Stimulated activated naive CD8-positive, alpha-beta T cell treated with anti-CD3 and anti-CD28 coated beads, Interleukin-15, Interleukin-2, amounts not matched to agents 100 ng/mL and 50 ng/mL, for 24 hours (primary cell): Measurements from ENCODE around the gene RUVBL2.
"Not testable (repeated sequence)": the region's sequence is repeated elsewhere in the genome, so short reads cannot be mapped to it uniquely, and the experiment has no call there.

Experiments
- H3K27ac Mint-ChIP-seq: one replicate; pipeline ENCODE4 v1.8.0; 2021; ENCODE audit warnings: mild to moderate bottlenecking, mixed read lengths
- H3K27me3 Mint-ChIP-seq: one replicate; pipeline ENCODE4 v1.8.0; 2021; ENCODE audit warnings: mixed read lengths
- H3K36me3 Mint-ChIP-seq: one replicate; pipeline ENCODE4 v1.8.0; 2021; ENCODE audit warnings: low read depth, mixed read lengths
- H3K4me1 Mint-ChIP-seq: one replicate; pipeline ENCODE4 v1.8.0; 2021; ENCODE audit warnings: low read depth, mixed read lengths
- H3K4me3 Mint-ChIP-seq: one replicate; pipeline ENCODE4 v1.8.0; 2021; ENCODE audit warnings: mild to moderate bottlenecking, mixed read lengths
- H3K9me3 Mint-ChIP-seq: one replicate; pipeline ENCODE4 v1.8.0; 2021; ENCODE audit warnings: mixed read lengths

The RUVBL2 gene

DNA sequence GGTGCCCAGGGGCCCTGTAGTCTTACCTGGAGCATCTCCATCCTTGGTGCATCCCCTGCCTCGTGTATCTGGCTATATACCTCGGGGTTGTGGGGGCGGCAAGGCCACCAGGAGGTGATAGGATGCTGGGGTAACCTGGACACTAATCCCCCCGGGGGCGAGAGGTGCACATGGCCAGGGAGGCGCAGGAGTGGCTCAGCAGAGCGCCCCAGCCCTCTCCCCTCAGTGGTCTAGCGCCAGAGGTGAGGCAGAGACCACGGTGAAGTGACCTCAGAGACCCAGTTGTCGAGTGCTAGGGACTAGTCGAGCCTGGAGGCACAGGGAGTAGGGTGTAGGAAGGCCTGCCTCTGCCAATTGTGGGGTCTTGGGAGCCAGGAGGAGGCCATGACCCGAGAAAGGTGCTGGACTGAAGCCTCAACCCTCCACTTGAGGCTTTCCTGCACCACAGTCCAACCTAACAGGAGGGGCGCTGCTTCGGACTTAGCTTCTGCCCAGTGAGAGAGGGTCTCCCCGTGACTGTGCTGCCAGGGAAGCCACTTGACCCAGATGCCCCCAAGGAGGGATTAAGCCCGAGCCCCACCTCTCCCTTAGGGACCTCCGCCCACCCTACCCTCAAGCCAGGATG is 23.5 kb downstream of the RUVBL2 start, which contains the start of gene LHB:
Gene LHB, minus strand, starts transcription at position 51 of the 625 bp plus-strand sequence. Its CDS starts 10 bp downstream, at position 41.
- Mint-ChIP-seq H3K27me3 (peaks cover 13% of the 10 kb centered on the region), H3K4me1 (peaks cover 43% of the 10 kb centered on the region), H3K27ac (no peak within 1 kb of the TSS), H3K4me3 (no peak within 1 kb of the TSS), H3K9me3 (no peaks in the 10 kb centered on the region), H3K36me3 (peaks cover 15% of the 10 kb centered on the region)

DNA sequence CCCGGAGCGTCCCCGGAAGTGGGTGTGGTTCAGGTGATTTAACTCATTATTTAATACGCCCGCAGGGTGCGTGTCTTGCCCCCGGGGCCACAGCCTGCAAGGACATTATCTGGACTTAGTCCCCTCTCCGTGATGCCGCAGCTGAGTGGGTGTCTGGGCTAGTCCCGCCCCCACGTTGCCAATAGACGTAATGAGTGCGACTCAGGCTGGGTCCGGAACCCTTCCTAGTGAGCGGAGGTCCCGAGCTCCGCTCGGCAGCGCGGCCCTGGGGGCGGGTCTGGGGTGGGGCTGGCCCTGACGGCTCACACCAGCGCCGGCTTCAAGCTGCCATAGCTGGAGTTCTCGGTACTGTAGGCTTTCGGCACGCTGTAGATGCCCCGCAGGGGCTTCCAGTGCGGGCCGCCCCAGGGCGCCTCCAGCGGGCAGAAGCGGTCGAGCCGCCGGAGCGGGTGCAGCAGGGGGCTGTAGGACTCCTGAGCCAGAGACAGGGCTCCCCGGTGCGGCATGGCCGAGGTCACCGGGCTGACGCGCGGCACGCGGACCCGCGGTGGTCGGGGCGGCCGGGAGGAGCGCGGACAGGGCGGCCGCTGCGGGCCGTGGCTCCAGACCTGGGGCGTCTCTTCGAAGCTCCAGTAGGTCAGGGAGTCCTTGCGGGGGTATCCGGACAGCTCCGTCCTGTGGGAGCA is 24.1 kb downstream of the RUVBL2 start:
- peaks cover 47% of the 10 kb centered on the region for H3K4me1 Mint-ChIP-seq
- H3K4me3 Mint-ChIP-seq, result peak overlapping the region; percentile 66
- H3K36me3 Mint-ChIP-seq, result peaks cover 10% of the 10 kb centered on the region
- H3K9me3 Mint-ChIP-seq, result no peaks in the 10 kb centered on the region
- H3K27me3 Mint-ChIP-seq, result peaks cover 13% of the 10 kb centered on the region
- no peak overlapping the region for H3K27ac Mint-ChIP-seq

DNA sequence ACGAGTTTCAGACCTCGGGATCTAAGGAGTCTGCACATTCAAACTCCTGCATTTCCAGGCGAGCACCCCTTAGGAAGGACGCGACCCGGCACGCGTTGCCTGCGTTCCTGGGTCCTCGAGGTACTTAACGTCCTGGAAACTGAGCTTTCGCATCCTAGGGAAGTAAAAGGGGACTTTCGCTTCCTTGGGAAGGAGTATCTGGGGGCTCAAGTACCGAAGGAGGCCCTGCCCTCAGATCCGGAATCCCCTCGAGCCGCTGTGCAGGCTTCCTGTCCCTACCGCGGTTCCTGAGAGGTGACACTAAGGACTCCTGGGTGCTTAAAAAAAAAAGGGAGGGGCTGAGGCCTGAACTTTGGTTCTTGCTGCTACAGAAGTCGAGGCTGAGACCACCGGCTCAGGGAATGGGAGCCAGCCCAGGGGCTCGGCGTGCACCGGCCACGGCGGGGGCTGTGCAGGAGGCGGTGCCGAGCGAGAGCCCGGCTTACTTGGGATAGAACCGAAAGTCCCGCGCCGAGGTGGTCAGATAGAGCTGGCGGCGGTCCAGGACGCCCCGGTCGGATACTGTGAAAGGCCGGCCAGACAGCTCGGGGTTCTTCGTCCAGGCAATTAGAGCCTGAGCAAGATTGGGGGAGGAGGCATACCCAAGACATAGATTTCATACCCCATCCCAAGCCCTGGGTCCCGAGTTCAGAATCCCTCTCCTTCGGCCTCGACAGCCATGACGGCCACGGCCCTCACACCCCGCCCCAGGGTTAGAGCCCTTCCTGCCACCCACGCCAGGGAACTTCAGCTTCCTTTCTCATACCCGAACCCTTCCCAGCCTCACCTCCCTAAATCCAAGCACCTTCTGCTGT is 24.9 kb downstream of the RUVBL2 start:
- H3K27me3 Mint-ChIP-seq, result peaks cover 13% of the 10 kb centered on the region
- peaks cover 47% of the 10 kb centered on the region for H3K4me1 Mint-ChIP-seq
- H3K9me3 Mint-ChIP-seq, H3K36me3 Mint-ChIP-seq, H3K27ac Mint-ChIP-seq: not testable (repeated sequence)
- H3K4me3 Mint-ChIP-seq, result peak overlapping the region; percentile 66

DNA sequence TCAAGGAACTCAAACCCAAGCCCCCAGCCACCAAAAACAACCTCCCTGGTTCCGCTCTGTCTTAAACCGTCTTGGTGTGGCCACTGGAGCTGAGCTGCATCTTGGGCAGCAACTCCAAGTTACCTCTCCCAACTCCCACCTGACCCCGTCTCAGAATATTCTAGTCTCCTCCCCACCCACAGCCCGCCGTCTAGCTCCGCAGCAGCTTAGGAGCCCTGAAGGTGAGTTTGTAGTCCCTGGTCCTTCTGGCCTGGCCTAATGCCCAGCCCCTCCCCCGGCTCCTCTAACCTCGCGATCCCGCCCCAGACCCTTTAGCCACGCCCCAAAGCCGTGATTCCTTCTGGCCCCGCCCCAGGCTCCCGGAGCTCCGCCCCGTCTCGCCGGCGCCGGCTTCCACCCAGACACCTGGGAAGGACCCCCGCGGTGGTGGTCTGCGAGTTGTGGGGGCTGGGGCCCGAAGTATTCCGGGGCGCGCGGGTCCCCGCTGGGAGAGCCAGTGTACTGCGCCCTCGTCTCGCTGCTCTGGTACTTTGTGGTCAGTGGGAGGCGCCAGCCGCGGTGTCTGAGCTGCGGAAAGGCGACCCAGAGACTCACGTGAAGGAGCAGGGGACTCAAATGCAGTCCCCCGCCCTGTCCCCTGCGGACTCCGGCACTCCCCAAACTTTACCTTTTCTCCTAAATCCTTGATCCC is 25.7 kb downstream of the RUVBL2 start:
- no peaks in the 10 kb centered on the region for H3K9me3 Mint-ChIP-seq
- H3K27ac Mint-ChIP-seq, result peak overlapping the region; percentile 66
- peak overlapping the region; percentile 66 for H3K4me3 Mint-ChIP-seq
- peaks cover 13% of the 10 kb centered on the region for H3K27me3 Mint-ChIP-seq
- H3K4me1 Mint-ChIP-seq, result peaks cover 47% of the 10 kb centered on the region
- H3K36me3 Mint-ChIP-seq, result no peaks in the 10 kb centered on the region

DNA sequence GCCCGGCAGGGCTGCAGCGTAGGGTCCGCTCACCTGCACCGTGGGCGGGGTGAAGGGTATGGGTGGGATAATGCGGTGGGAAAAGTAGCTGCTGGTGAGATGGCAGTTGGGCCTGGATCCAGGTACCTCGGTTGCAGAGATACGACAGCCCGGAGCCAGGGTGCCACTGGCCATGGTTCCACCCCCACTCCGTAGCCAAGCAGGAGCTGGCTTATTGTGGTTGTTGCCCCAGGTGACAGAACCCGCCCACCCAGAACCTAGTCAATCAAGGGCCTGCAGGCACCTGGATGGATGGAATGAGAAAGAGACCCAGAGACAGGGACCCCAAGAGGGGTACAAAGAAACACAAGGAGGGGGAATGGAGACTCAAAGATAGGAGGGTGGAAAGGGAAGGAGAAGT is 26.7 kb downstream of the RUVBL2 start:
- Mint-ChIP-seq H3K4me3 (no peak overlapping the region), H3K9me3 (no peaks in the 10 kb centered on the region), H3K27ac (no peak overlapping the region), H3K4me1 (peaks cover 47% of the 10 kb centered on the region), H3K27me3 (peaks cover 13% of the 10 kb centered on the region), H3K36me3 (no peaks in the 10 kb centered on the region)

DNA sequence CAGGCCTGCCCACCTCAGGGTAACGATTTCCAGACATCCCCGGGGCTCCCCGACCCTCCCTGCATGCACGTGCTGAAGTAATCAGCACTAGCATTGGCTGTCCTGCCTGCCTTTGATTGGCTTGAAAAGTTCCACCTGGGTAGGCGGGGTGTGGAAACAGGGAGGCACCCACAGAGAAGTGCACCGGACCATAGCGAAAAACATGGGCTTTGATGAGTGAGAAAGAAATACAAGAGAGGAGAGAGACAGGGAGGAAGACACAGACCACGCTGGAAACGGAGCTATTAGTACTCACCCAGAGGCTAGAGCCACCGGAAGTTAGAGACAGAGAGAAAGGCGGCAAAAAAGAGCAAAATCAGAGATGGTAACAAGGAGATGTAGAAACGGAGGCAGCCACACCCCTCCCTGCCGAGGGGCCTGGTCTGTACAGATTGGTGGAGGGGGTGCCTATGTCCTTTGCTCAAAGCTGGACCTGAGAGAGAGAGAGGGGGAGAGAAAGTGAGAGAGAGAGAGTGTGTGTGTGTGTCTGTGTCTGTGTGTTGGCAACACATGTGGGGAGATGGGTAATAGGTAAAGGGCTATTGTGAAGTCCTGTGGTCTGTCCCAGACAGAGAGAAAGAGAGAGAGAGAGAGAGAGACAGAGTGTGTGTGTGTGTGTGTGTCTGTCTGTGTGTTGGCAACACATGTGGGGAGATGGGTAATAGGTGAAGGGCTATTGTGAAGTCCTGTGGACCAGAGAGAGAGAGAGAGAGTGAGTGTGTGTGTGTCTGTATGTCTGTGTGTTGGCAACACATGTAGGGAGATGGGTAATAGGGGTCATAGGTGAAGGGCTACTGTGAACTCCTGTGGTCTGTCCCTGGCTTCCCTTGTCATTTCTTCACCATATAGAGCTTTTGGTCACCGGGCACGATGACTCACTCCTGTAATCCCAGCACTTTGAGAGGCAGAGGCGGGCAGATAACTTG is 27.5 kb downstream of the RUVBL2 start:
- Mint-ChIP-seq H3K4me3 (no peak overlapping the region), H3K27ac (no peak overlapping the region)

DNA sequence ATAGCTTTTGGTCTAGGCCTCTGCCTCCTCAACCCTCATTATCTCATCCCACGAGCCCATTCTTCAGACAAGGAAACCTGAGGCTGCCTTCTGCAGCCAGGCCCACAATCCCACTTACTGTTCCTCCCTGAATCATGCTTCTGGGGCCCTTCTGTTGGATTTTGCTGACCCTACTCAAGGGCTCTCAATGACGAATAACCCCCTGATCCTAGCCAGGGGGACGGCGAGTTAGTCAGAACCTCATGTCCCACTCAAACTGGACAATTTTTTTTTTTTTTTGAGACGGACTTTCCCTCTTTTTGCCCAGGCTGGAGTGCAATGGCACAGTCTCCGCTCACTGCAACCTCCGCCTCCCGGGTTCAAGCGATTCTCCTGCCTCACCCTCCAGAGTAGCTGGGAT is 28.4 kb downstream of the RUVBL2 start:
- H3K4me3 Mint-ChIP-seq, result no peak overlapping the region
- peaks cover 13% of the 10 kb centered on the region for H3K27me3 Mint-ChIP-seq
- peaks cover 47% of the 10 kb centered on the region for H3K4me1 Mint-ChIP-seq
- no peak overlapping the region for H3K27ac Mint-ChIP-seq
- no peaks in the 10 kb centered on the region for H3K36me3 Mint-ChIP-seq
- no peaks in the 10 kb centered on the region for H3K9me3 Mint-ChIP-seq

More for the DNA sequence above, 27.5 kb downstream of the RUVBL2 start:
- Mint-ChIP-seq H3K27me3 (peaks cover 13% of the 10 kb centered on the region), H3K36me3 (no peaks in the 10 kb centered on the region), H3K9me3 (no peaks in the 10 kb centered on the region), H3K4me1 (peaks cover 47% of the 10 kb centered on the region)

DNA sequence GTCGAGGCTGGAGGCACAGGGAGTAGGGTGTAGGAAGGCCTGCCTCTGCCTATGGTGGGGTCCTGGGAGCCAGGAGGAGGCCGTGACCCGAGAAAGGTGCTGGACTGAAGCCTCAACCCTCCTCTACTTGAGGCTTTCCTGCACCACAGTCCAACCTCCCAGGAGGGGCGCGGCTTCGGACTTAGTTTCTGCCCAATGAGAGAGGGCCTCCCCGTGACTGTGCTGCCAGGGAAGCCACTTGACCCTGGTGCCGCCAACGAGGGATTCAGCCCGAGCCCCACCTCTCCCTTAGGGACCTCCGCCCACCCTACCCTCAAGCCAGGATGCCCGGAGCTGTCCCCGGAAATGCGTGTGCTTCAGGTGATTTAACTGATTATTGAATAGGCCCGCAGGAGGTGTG is 30.5 kb downstream of the RUVBL2 start, which contains the start of gene CGB3:
Gene CGB3, minus strand, starts transcription at position 101 of the 400 bp plus-strand sequence. CDS start 362 bp downstream, outside the sequence.
- H3K36me3 Mint-ChIP-seq, H3K9me3 Mint-ChIP-seq, H3K27me3 Mint-ChIP-seq, H3K27ac Mint-ChIP-seq, H3K4me3 Mint-ChIP-seq: not testable (repeated sequence)
- peaks cover 32% of the 10 kb centered on the region for H3K4me1 Mint-ChIP-seq

DNA sequence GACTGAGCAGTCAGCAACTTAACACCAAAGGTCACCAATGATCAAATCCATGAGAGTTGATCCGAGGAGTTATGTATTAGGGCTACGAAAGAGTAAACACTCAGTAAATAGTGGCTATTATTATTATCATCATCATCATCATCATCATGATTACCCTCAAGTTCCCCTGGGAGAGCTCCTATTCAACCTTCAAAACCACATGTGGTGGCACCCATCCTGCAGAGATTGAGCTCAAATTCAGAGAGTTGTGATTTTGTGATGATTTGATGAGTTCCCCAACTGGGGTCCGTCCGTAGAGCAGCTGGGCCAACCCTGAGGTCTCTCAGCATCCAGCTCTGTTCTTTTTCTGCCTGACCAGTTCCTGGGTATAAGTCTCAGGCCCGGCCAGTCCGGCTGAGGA is 31.4 kb downstream of the RUVBL2 start:
- not testable (repeated sequence) for H3K9me3 Mint-ChIP-seq, H3K27me3 Mint-ChIP-seq, H3K27ac Mint-ChIP-seq, H3K36me3 Mint-ChIP-seq, H3K4me3 Mint-ChIP-seq
- peaks cover 24% of the 10 kb centered on the region for H3K4me1 Mint-ChIP-seq

DNA sequence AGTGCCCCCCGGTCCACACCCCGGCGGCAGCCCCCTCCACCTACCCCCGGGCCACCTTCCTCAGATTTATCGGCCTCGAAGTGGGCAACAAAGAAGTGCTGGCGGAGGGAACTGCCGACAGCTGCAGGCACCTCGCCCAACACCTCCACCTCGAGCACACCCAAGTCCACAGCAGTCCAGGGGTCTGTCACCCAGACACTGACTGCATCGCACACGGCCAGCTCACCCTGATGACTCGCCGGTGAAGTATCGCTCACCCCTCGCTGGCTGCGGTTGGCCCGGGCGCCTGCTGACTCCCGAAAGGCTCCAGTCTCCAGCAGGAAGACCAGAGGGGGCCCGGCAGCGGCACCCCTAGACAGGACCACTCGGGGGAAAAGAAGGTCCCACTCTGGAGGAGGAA is 31.9 kb downstream of the RUVBL2 start:
- not testable (repeated sequence) for H3K4me3 Mint-ChIP-seq, H3K27ac Mint-ChIP-seq, H3K9me3 Mint-ChIP-seq, H3K36me3 Mint-ChIP-seq, H3K27me3 Mint-ChIP-seq
- H3K4me1 Mint-ChIP-seq, result peaks cover 19% of the 10 kb centered on the region

DNA sequence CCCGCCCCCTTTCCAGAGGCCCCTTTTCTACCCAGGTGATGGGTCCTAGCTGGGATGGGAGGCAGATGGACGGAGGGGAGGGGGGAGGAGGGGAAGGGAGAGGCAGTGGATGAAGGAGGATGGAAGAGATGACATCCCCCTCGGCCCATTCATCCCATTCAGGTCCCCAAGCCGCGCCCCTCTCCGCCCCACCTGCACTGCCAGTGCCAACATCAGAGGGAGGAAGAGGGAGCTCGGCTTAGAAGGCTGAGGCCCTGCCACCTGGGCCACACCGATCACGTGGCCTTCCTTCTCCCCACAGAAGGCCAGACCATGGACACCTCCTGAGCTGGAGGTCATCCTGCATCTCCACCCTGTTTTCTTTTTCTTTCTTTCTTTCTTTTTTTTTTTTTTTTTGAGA is 35.0 kb downstream of the RUVBL2 start:
- H3K9me3 Mint-ChIP-seq, H3K36me3 Mint-ChIP-seq, H3K4me1 Mint-ChIP-seq, H3K27me3 Mint-ChIP-seq, H3K4me3 Mint-ChIP-seq, H3K27ac Mint-ChIP-seq: not testable (repeated sequence)

DNA sequence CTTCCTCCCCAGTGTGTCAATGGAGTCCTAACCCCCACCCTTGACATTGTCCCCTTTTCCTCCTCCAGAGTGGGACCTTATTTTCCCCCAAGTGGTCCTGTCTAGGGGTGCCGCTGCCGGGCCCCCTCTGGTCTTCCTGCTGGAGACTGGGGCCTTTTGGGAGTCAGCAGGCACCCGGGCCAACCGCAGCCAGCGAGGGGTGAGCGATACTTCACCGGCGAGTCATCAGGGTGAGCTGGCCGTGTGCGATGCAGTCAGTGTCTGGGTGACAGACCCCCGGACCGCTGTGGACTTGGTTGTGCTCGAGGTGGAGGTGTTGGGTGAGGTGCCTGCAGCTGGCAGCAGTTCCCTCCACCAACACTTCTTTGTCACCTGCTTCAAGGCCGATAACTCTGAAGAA is 36.1 kb downstream of the RUVBL2 start:
- H3K4me1 Mint-ChIP-seq, H3K27ac Mint-ChIP-seq, H3K36me3 Mint-ChIP-seq, H3K27me3 Mint-ChIP-seq, H3K4me3 Mint-ChIP-seq, H3K9me3 Mint-ChIP-seq: not testable (repeated sequence)

DNA sequence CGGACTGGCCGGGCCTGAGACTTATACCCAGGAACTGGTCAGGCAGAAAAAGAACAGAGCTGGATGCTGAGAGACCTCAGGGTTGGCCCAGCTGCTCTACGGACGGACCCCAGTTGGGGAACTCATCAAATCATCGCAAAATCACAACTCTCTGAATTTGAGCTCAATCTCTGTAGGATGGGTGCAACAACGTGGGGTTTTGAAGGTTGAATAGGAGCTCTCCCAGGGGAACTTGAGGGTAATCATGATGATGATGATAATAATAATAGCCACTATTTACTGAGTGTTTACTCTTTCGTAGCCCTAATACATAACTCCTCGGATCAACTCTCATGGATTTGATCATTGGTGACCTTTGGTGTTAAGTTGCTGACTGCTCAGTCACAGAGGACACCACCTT is 36.6 kb downstream of the RUVBL2 start:
- H3K4me3 Mint-ChIP-seq, H3K27me3 Mint-ChIP-seq, H3K4me1 Mint-ChIP-seq, H3K27ac Mint-ChIP-seq, H3K36me3 Mint-ChIP-seq, H3K9me3 Mint-ChIP-seq: not testable (repeated sequence)
